ENCODE results near the gene LRMDA. TPM values are rescaled to one million over a fixed set of nuclear protein-coding genes. Genes with fewer than 3 reads are reported as not detected.

LRMDA gene
- polyA plus RNA-seq, 2 of the 4 experiments (the other 2 are of a cell fraction) = 4.6 to 5.2 TPM

- TF ChIP-seq PBX3 (IDR thresholded peaks at IDR 0.05) = no peak
- no peak for TF ChIP-seq NR3C1 (IDR thresholded peaks at IDR 0.05)
- TF ChIP-seq FOSB (CRISPR knock-in tag; IDR thresholded peaks at IDR 0.05) = no peak
- no peak for TF ChIP-seq HOXB5 (CRISPR knock-in tag; IDR thresholded peaks at IDR 0.05)
These were observed 141.1 kb downstream of the LRMDA start (continued) for GRCh38 chr10:75572478-75572877.

GRCh38 chr10:75575940-75576339, 144.5 kb downstream of the LRMDA start:
- no peak for TF ChIP-seq SREBF2 (IDR thresholded peaks at IDR 0.05)
- no peak for TF ChIP-seq ZC3H11A (IDR thresholded peaks at IDR 0.05)
- no peak for TF ChIP-seq FOXS1 (CRISPR knock-in tag; IDR thresholded peaks at IDR 0.05)
- TF ChIP-seq HDAC2 (IDR thresholded peaks at IDR 0.05) = no peak
- TF ChIP-seq CHD4 (IDR thresholded peaks at IDR 0.05; ENCODE audit: borderline replicate concordance) = no peak
- no peak for TF ChIP-seq JUNB (IDR thresholded peaks at IDR 0.05)
- no peak for TF ChIP-seq HES2 (IDR thresholded peaks at IDR 0.05)
- no peak for TF ChIP-seq TP53 (CRISPR knock-in tag; IDR thresholded peaks at IDR 0.05)
- TF ChIP-seq TFCP2L1 (CRISPR knock-in tag; IDR thresholded peaks at IDR 0.05) = no peak
- TF ChIP-seq HOXA7 (CRISPR knock-in tag; IDR thresholded peaks at IDR 0.05) = no peak
- no peak for TF ChIP-seq POLR2A (IDR thresholded peaks at IDR 0.05; ENCODE audit: low read length)
- TF ChIP-seq, protein P1, sequence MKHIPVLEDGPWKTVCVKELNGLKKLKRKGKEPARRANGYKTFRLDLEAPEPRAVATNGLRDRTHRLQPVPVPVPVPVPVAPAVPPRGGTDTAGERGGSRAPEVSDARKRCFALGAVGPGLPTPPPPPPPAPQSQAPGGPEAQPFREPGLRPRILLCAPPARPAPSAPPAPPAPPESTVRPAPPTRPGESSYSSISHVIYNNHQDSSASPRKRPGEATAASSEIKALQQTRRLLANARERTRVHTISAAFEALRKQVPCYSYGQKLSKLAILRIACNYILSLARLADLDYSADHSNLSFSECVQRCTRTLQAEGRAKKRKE (CRISPR knock-in tag; IDR thresholded peaks at IDR 0.05; ENCODE audit: low read depth) = no peak
- TF ChIP-seq EHF (CRISPR knock-in tag; IDR thresholded peaks at IDR 0.05) = no peak
- TF ChIP-seq HOXB13 (CRISPR knock-in tag; IDR thresholded peaks at IDR 0.05; ENCODE audit: low read depth) = no peak
- no peak for TF ChIP-seq NFE2L2 (conservative IDR thresholded peaks at IDR 0.05; ENCODE audit: low read length)
- no peak for TF ChIP-seq CBX8 (IDR thresholded peaks at IDR 0.05)
- no peak for FAIRE-seq
- 17% methylated on average over 4 of the region's 4 CpGs for WGBS (ENCODE audit: missing lambda C conversion rate)

DNA sequence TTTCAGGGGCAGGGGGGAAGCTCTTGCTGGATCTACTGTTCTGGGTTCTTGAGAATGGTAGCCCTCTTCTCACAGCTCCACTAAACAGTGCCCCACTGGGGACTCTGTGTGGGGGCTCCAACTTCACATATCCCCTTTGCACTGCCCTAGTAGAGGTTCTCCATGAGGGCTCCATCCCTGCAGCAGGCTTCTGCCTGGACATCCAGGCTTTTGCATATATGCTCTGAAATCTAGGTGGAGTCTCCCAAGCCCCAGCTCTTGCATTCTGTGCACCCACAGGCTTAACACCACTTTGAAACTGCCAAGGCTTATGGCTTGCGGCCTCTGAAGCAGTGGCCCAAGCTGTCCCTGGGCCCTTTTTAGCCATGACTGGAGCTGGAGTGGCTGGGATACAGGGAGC, 150.7 kb downstream of the LRMDA start:
- Histone ChIP-seq H3K4me1 (no peaks in the 10 kb centered on the region), H3K4me2 (no peak overlapping the region), H3K4me3 (no peak overlapping the region), H3K27ac (no peak overlapping the region), H3K9me3 (peaks cover 19% of the 10 kb centered on the region)
- ATAC-seq (no peak), DNase-seq (ENCODE audit: low read depth in 1 of 2, low spot score in 1 of 2) (no peak), FAIRE-seq (no peak)
- WGBS (ENCODE audit: missing lambda C conversion rate) = 43% methylated on average over 1 of the region's 1 CpG
- CTCF ChIA-PET = no interaction called here
- TF ChIP-seq CBX2 (IDR thresholded peaks at IDR 0.05; ENCODE audit: borderline replicate concordance, low read depth) = no peak
- TF ChIP-seq EHF (CRISPR knock-in tag; IDR thresholded peaks at IDR 0.05) = no peak
- no peak for TF ChIP-seq NR3C1 (IDR thresholded peaks at IDR 0.05)
- no peak for TF ChIP-seq CEBPB (IDR thresholded peaks at IDR 0.05)
- TF ChIP-seq, protein P2, sequence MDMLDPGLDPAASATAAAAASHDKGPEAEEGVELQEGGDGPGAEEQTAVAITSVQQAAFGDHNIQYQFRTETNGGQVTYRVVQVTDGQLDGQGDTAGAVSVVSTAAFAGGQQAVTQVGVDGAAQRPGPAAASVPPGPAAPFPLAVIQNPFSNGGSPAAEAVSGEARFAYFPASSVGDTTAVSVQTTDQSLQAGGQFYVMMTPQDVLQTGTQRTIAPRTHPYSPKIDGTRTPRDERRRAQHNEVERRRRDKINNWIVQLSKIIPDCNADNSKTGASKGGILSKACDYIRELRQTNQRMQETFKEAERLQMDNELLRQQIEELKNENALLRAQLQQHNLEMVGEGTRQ (IDR thresholded peaks at IDR 0.05) = no peak
- POLR2A ChIA-PET = no interaction called here

More at GRCh38 chr10:75575940-75576339, 144.5 kb downstream of the LRMDA start:
- Histone ChIP-seq H3K4me1 (no peaks in the 10 kb centered on the region), H3K9me3 (peaks cover 46% of the 10 kb centered on the region), H3K27ac (no peak overlapping the region), H3K4me2 (no peak overlapping the region), H3K4me3 (no peak overlapping the region)
- POLR2A ChIA-PET = no interaction called here
- DNase-seq (ENCODE audit: low read depth in 1 of 2, low spot score in 1 of 2) (no peak), ATAC-seq (no peak)
- CTCF ChIA-PET = interaction anchor here (0.6 kb wide), 1 partner anchor 308 kb away, joined by 5 read pairs; no protein-coding TSS in a partner anchor

GRCh38 chr10:75585294-75585693, 153.9 kb downstream of the LRMDA start:
- ChIA-PET POLR2A (no interaction called here), CTCF (interaction anchor here (0.7 kb wide), 1 partner anchor 79 kb away, joined by 3 read pairs; no protein-coding TSS in a partner anchor)
- no peak overlapping the region for H3K4me2 ChIP-seq
- H3K4me3 ChIP-seq = no peak overlapping the region
- WGBS (ENCODE audit: missing lambda C conversion rate) = 52% methylated on average over 1 of the region's 1 CpG
- ATAC-seq (no peak), FAIRE-seq (no peak), DNase-seq (ENCODE audit: low read depth in 1 of 2, low spot score in 1 of 2) (no peak)
- H3K27ac ChIP-seq = no peak overlapping the region
- peaks cover 14% of the 10 kb centered on the region for H3K9me3 ChIP-seq
- no peaks in the 10 kb centered on the region for H3K4me1 ChIP-seq
- TF ChIP-seq ESRRA (IDR thresholded peaks at IDR 0.05; ENCODE audit: borderline replicate concordance, low read length) = no peak
- no peak for TF ChIP-seq ZC3H11A (IDR thresholded peaks at IDR 0.05)
- no peak for TF ChIP-seq HEYL (CRISPR knock-in tag; IDR thresholded peaks at IDR 0.05)
- TF ChIP-seq EHF (CRISPR knock-in tag; IDR thresholded peaks at IDR 0.05) = no peak
- no peak for TF ChIP-seq CEBPB (IDR thresholded peaks at IDR 0.05)
- no peak for TF ChIP-seq CBX8 (IDR thresholded peaks at IDR 0.05)
- TF ChIP-seq HMGXB4 (CRISPR knock-in tag; IDR thresholded peaks at IDR 0.05; ENCODE audit: borderline replicate concordance) = no peak
- TF ChIP-seq, protein P1 (CRISPR knock-in tag; IDR thresholded peaks at IDR 0.05; ENCODE audit: low read depth) = no peak
- TF ChIP-seq, protein P3, sequence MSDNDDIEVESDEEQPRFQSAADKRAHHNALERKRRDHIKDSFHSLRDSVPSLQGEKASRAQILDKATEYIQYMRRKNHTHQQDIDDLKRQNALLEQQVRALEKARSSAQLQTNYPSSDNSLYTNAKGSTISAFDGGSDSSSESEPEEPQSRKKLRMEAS (IDR thresholded peaks at IDR 0.05) = no peak
- no peak for TF ChIP-seq JUNB (IDR thresholded peaks at IDR 0.05)
- no peak for TF ChIP-seq BHLHE40 (IDR thresholded peaks at IDR 0.05; ENCODE audit: low read depth, low read length)
- no peak for TF ChIP-seq FOSB (CRISPR knock-in tag; IDR thresholded peaks at IDR 0.05)
- TF ChIP-seq PHF8 (IDR thresholded peaks at IDR 0.05; ENCODE audit: borderline replicate concordance, low read depth) = no peak

Data from A549 (cell line).